Adipose tissue (tissue), 3 donors: ENCODE results near the gene TRIM41. TPM values are rescaled to one million over a fixed set of nuclear protein-coding genes. Genes with fewer than 3 reads are reported as not detected.
"Not testable (repeated sequence)": the region's sequence is repeated elsewhere in the genome, so short reads cannot be mapped to it uniquely, and the experiment has no call there.

Experiments used
- H3K27ac ChIP-seq: one replicate; pipeline ENCODE4 v1.5.1; 2013; ENCODE audit warnings: low read depth, low read length
- WGBS, 3 donors: extraction: QIAGEN DNeasy Blood & Tissue Kit; methylation state at CpG; one replicate each; pipeline ENCODE4 v1.1.7; 2013; 5-methylcytosine and 5-hydroxymethylcytosine counted together
- polyA plus RNA-seq, 3 donors: library from polyadenylated mRNA; stranded (reverse); fragments of 200-250 nt; gene quantifications; one replicate each; pipeline ENCODE4 v1.2.3, GENCODE V29; 2013
- donor health status: healthy with polysubstance abuse.
- donor health status: Bipolar disorder and iron deficiency.
- donor health status: healthy.

The TRIM41 gene
- polyA plus RNA-seq, 3 donors, result 13.8 to 20.9 (median 19.2) TPM

DNA sequence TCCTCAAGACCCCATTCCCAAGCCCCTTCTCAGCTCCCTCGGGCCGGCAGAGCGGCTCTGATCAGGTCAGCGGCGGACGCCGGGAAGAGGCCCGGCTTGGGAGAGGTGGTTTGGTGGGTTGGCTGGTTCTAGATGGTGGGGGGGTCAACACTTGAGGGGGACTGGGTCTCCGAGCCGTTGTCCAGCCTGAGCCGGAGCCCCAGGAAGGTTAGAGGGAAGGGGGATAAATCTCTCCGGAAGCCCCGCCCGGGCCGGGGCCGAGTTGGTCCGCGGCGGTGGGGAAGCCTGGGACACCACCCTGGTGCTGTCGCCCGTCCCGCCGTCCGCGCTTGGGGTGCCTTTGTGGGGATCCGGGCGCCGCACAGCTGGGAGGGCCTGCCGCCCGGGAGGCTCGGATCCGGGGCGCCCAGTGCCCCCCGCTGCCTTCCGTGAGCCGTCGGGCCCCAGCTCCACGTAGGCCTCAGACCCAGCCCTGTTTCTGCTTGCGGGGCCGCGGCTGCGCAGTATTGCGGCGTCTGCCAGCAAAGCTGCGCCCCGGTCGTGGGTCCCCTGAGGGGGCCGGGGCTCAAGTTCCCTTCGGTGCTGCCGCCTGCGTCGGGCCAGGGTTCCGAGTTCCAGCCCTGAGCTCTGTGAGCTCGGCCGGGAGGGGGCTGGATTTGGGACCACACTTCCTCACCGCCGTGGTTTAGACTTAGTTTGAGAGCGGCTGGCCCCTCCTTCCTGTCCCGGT is 38.4 kb downstream of the TRIM41 start:
- WGBS, 3 donors, result 0% methylated on average over 32 to 59 of the region's 59 CpGs
- peak overlapping the region; percentile 97 for H3K27ac ChIP-seq

DNA sequence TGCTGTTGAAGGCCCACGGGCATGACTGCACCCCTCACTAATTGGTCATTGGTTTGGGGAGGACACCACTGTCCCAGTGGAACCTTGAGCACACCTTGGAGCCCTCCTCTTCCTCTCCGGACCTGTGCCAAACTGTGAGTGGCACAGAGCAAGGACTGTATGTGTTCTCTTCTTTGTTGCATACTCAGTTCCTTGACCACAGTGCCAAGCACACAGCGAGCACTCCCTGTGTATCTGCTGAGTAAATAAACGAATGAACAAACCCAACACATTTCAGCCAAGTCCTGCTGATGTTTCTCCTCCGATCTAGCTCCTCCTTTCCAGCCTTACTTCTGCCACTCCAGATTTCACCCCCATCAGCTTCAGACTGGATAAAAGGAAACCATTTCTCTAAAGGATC is 40.6 kb downstream of the TRIM41 start:
- 61 to 80% (median 66%) methylated on average over 5 of the region's 5 CpGs for WGBS, 3 donors
- no peak overlapping the region for H3K27ac ChIP-seq

DNA sequence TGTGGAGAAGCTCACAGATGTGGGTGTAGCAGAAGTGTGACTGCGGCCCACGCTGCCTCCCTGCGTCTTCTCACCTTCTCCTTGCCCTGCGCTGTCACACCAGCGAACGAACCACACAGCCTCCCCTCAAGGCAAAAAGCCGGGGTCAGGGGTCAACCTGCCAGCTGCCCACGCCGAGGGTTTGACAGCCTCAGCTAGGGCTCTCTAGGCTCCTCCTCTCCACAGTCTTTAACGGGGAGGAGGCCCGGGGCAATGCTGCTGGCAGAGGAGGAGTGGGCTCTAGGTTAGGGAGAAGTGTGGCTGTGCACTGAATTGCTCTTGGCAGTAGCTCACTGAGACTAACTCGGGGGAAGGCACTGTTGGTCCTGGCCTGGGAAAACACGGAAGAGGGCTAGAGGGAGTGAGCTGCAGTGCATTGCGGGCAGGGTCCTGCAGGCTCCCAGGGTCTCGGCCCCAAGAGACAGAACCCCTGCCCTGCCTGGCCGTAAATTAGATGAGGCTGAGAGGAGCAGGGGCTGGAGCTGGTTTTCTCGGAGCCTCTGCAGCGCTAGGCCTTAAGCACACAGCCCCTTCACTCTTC is 42.1 kb downstream of the TRIM41 start:
- 79 to 83% (median 80%) methylated on average over 18 of the region's 18 CpGs for WGBS, 3 donors
- H3K27ac ChIP-seq, result no peak overlapping the region

DNA sequence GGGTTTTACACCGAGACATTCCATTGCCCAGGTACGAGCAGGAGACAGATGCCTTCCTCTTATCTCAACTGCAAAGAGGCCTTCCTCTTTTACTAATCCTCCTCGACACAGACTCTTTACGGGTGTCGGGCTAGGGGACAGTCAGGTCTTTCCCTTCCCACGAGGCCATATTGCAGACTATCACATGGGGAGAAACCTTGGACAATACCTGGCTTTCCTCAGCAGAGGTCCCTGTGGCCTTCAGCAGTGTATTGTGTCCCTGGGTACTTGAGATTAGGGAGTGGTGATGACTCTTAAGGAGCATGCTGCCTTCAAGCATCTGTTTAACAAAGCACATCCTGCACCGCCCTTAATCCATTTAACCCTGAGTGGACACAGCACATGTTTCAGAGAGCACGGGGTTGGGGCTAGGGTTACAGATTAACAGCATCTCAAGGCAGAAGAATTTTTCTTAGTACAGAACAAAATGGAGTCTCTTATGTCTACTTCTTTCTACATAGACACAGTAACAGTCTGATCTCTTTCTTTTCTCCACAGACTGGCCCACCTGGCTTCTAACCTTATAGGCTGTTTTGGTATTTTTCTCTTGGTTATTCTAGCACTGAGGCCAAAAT is 44.3 kb downstream of the TRIM41 start:
- not testable (repeated sequence) for H3K27ac ChIP-seq
- WGBS, 3 donors, result 59 to 67% (median 65%) methylated on average over 8 of the region's 8 CpGs

DNA sequence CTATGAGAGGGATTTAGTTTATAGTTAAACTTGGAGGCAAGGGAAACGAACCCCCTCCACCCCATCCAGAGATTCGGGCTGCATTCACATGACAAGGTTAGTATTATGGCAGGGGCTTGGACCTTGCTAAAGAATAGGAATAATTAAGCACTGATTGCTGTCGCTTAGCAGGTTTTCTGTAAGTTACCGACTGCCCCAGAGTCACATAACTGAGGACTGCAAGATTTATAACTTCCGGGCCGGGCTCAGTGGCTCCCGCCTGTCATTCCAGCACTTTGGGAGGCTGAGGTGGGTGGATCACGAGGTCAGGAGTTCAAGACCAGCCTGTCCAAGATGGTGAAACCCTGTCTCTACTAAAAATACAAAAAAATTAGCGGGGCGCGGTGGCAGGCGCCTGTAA is 44.8 kb downstream of the TRIM41 start:
- 78 to 87% (median 85%) methylated on average over 12 of the region's 12 CpGs for WGBS, 3 donors
- H3K27ac ChIP-seq, result not testable (repeated sequence)

DNA sequence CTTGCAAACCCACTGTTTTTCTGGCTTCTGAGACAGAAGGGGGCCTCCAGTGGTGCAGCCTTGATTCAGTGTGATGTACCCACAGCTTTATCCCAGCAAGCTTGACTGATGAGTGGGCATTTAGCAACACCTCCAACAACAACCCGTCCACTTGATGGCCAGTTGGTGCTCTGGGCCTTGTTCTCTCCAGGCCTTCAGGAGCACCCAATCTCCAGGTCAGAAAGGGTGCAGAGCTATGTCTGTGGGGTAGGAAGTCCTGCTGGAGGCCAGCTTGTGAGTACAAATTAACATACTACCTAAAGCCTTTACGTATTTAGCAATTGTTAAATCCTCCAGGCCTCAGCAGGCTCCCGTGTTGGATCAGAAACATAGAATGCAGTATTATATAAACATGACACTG is 48.0 kb downstream of the TRIM41 start:
- WGBS, 3 donors, result 88 to 94% (median 91%) methylated on average over 3 of the region's 3 CpGs

DNA sequence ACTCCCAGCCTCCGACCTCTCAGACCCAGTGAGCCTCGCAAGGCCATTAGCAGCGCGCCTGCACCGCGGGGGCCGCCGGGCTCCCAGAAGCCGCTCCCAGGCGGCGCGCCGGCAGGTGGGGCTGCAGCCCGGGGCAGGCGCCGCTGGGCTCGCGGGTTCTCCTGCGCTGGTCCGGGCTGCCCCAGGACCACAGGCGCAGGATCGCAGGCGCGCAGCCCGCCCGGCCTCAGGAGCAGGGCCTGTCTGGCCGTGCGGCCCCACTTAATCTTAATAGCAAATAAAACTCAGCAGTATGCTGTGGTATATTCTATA is 50.3 kb downstream of the TRIM41 start:
- 18 to 53% (median 45%) methylated on average over 27 to 28 of the region's 28 CpGs for WGBS, 3 donors
- not testable (repeated sequence) for H3K27ac ChIP-seq

More for the DNA sequence above, 48.0 kb downstream of the TRIM41 start:
- no peak overlapping the region for H3K27ac ChIP-seq

DNA sequence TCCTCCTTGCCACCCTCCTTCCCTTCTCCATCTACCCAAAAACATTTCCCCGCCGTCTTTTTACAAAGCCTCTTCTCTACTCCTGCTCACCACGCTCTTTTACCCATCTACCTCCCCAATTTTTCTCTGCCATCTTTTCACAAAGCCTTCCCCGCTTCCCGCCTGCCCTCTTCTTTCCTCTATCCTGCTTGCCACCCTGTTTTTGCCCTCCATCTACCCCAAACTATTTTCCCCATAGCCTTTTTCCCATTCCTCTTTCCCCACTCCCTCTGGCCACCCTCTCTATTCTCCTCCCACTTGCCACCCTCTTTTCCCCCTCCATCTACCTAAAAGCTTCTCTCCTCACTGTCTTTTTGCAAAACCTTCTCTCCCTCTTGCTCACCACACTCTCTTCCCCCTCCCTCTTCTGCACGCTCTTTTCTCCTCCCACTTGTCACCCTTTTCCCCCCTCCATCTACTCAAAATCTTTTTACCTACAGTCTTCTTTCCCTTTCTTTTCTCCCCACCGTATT is 57.2 kb downstream of the TRIM41 start:
- WGBS, 3 donors, result 82 to 91% (median 91%) methylated on average over 7 of the region's 7 CpGs
- H3K27ac ChIP-seq, result no peak overlapping the region

DNA sequence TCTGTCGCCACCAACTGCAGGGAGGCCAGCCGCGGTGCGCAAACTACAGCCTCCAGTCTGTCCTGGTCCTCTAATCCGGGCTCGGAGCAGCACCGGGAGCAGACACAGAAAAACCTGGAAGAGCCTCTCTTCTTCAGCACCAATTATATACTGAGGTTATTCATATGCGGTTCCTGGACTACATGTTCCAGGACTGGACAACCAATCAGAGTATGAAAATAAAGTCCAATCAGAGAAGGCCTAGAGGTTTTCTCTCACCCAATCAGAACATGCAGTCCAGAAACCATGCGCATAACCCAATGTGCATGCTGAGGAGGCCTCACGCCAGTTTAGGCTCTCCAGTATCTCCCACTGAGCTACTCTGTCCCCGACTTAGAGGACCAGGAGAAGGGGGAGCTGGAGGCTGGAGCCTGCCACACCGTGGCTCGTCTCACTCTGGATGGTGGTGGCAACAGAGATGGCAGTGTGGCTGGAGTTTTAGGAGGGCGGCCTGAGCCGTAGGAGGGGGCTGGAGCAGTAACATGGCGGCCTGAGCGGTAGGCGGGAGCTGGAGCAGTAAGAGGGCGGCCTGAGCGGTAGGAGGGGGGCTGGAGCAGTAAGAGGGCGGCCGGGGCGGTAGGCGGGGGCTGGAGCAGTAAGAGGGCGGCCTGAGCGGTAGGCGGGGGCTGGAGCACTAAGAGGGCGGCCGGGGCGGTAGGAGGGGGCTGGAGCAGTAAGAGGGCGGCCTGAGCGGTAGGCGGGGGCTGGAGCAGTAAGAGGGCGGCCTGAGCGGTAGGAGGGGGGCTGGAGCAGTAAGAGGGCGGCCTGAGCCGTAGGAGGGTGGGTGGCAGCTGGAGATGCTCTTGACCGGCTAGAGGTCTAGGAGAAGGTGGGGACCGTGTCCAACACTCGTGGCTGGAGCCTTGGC is 58.2 kb downstream of the TRIM41 start:
- no peak overlapping the region for H3K27ac ChIP-seq
- WGBS, 3 donors, result 89 to 95% (median 92%) methylated on average over 40 of the region's 40 CpGs

DNA sequence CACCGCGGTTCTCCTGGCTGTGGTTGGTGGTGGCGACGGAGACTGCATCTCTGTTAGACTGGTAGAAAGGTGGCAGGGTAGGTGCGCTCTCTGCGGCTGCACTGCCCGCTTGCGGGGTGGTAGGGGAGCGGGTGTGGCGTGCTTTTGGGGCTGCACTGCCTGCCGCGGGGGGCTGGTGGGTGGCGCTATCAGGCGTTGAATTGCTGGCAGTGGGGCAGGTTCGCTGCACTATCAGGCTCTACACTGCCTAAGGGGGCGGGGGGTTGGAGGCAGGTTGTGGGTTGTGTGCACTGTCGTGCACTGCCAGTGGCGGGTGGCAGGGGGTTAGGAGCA is 58.9 kb downstream of the TRIM41 start:
- WGBS, 3 donors, result 90 to 94% (median 91%) methylated on average over 18 of the region's 18 CpGs
- no peak overlapping the region for H3K27ac ChIP-seq

DNA sequence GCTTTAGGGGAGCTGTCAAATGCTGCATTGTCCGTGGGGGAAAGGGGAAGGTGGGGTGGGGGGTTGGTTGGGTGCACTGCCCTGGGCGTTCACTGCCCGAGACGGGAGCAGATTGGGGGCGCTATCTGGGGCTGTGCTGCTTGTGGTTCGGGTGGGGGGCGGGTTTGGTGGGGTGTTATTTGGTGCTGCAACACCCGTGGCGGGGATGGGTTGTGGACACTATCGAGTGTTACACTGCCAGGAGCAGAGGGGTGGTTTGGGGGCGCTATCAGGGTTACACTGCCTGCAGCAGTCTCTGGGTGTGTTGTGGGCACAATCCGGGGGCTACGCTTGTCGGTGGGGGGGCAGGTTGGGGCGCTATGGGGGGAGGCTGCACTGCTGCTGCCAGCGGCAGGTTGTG is 59.3 kb downstream of the TRIM41 start:
- not testable (repeated sequence) for H3K27ac ChIP-seq
- WGBS, 3 donors, result 80 to 89% (median 88%) methylated on average over 15 to 16 of the region's 16 CpGs

DNA sequence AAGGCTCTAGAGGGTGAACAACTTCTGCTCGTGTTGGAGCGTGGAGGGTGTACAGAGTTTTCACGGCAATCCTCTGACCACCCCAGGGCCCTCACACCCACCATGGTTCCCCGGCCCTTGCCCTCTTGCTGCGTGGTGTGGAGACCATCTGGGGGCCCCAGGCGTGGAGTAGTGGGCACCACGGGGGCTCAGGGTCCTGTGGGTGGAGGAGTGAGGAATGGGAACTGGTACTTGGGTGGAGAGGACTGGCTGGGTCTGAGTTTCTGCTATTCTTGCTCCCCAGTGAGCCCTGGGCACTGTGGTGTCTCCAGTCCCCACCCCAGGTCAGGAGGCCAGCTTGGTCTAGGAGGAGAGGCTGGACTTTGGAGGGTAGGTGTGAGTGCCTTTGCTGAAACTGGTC is 59.8 kb downstream of the TRIM41 start:
- 88 to 90% (median 89%) methylated on average over 7 of the region's 7 CpGs for whole genome bisulfite sequencing, 3 donors
- no peak overlapping the region for H3K27ac ChIP-seq

DNA sequence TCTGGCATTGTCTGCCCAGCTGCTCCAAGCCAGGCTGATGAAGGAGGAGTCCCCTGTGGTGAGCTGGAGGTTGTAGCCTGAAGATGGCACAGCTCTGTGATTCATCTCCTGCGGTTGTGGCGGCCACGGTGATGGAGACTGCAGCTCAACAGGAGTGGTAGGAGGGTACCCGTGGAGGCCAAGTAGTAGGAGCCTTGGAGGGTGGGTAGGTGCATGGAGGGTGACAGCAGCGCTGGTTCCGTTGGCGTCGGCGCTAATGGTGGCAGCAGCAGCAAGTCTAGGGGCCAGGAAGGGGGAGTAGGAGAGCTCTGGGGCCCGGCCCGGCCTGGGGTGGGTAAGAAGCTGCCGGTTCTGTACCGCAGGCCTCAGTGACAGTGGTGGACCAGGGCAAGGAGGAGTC is 60.3 kb downstream of the TRIM41 start:
- no peak overlapping the region for H3K27ac ChIP-seq
- 77 to 85% (median 83%) methylated on average over 12 to 13 of the region's 13 CpGs for WGBS, 3 donors

DNA sequence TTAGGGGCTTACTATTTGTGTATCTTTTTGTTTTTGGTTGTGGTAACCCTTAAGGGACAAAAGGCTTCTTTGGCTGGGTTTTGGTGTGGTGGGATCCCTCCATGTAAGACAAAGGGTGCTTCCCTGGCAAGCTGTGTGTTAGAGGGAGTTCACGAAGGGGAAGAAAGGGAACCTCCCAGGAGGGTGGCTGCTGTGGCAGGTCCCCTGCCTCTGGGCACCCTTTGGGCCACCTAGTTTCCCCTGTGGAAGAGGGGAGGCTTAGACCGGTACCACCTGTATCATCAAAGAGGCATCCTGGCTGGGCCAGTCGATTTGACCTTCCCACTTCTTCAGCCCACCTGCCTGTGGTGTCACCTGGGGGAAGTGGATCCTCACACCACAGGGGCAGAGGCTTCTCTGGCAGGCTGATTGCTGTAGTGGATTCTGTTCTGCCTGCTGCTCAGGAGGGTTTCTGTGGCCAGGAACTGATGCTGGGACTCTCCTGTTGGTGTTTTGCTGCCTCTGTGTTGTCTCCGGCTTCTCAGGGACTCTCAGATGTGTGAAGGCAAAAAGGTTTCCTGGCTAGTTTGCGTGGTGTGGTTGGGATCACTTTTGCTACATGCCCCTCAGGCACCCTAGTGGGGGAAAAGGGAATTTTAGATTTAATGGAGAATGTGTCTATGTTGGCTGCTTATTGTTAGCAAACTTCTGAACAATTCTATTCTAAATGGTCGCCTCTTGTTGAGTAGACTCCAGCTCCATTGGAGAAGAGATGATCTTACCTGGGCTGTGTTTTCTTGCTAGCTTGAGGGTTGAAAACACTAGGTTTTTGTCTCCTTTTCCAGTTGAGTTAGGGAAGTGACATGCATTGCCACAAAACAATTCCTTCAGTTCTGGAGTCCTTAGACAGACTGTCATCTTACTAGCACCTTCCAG is 61.0 kb downstream of the TRIM41 start:
- WGBS, 3 donors, result 64 to 71% (median 66%) methylated on average over 4 to 5 of the region's 6 CpGs

More for the DNA sequence above, 61.0 kb downstream of the TRIM41 start:
- H3K27ac ChIP-seq, result not testable (repeated sequence)
